H1 (cell line): ENCODE measurements around the gene CYP2E1. TPM values are rescaled to one million over a fixed set of nuclear protein-coding genes. Genes with fewer than 3 reads are reported as not detected.

Source experiments
- CTCF ChIA-PET: fragments of 300-600 bp; sonication (Branson Sonifier 250); formaldehyde crosslinking; loops from one replicate; lab custom pipeline; 2021; ENCODE audit not compliant: partially characterized antibody; lab: Charles Lee
- POLR2A ChIA-PET: fragments of 300-600 bp; sonication (Branson Sonifier 250); formaldehyde crosslinking; loops from one replicate; lab custom pipeline; 2021; ENCODE audit warnings: inconsistent platforms; ENCODE audit not compliant: partially characterized antibody; lab: Charles Lee
- DNase-seq, 2 experiments: peaks; one replicate each; pipeline versions ENCODE4 v3.0.0 to v3.0.0-alpha.2; 2010 to 2022; ENCODE audit warnings: low spot score in 2 of 2, low read depth in 1 of 2, mixed read lengths in 1 of 2
- FAIRE-seq: peaks from 2 replicates; lab custom pipeline; 2011; peaks lifted over from hg19 to GRCh38; lab: Jason Lieb, UNC
- H2AFZ ChIP-seq: 2 replicates; pipeline ENCODE4 v1.8.1; 2012; ENCODE audit warnings: low read length, inconsistent platforms
- H2AK5ac ChIP-seq: 2 replicates; pipeline ENCODE4 v1.6.1; 2013; ENCODE audit warnings: low read depth, low read length
- H2BK120ac ChIP-seq: replicated peaks from 2 replicates; pipeline ENCODE3; 2013; ENCODE audit warnings: low read depth, low read length, inconsistent platforms
- H2BK12ac ChIP-seq: 2 replicates; pipeline ENCODE4 v1.6.1; 2013; ENCODE audit warnings: low read depth, low read length
- H2BK15ac ChIP-seq: 2 replicates; pipeline ENCODE4 v1.6.1; 2013; ENCODE audit warnings: low read length
- H2BK20ac ChIP-seq: 2 replicates; pipeline ENCODE4 v1.6.1; 2013; ENCODE audit warnings: low read length
- H2BK5ac ChIP-seq: 2 replicates; pipeline ENCODE4 v1.6.1; 2013; ENCODE audit warnings: low read depth, low read length
- H3K14ac ChIP-seq: 2 replicates; pipeline ENCODE4 v1.6.1; 2013; ENCODE audit warnings: inconsistent platforms; ENCODE audit not compliant: insufficient read length
- H3K18ac ChIP-seq: 2 replicates; pipeline ENCODE4 v1.6.1; 2013; ENCODE audit warnings: low read length; ENCODE audit errors: extremely low read depth
- H3K23ac ChIP-seq: 2 replicates; pipeline ENCODE4 v1.6.1; 2013; ENCODE audit warnings: inconsistent platforms; ENCODE audit not compliant: insufficient read length
- H3K23me2 ChIP-seq: 2 replicates; pipeline ENCODE4 v1.6.1; 2013; ENCODE audit warnings: low read depth, low read length
- H3K27ac ChIP-seq: 2 replicates; pipeline ENCODE4 v1.6.1; 2011; ENCODE audit warnings: low read depth, low read length, inconsistent platforms
- H3K27me3 ChIP-seq, 4 experiments: replicated peaks in 1 of 4; 1 replicate in 1 of 4; 2 replicates in 3 of 4; pipeline versions ENCODE4 v1.6.1 to v1.8.1; 2011 to 2013; ENCODE audit warnings: low read length in 3 of 4, mild to moderate bottlenecking in 3 of 4, inconsistent platforms in 2 of 4, mixed read lengths in 2 of 4, moderate library complexity in 1 of 4; ENCODE audit not compliant: control insufficient read depth in 3 of 4, insufficient read depth in 3 of 4; ENCODE audit errors: extremely low read depth in 1 of 4
- H3K36me3 ChIP-seq, 4 experiments: 2 replicates each; pipeline versions ENCODE4 v1.6.1 to v1.8.1; 2011 to 2013; ENCODE audit warnings: mild to moderate bottlenecking in 4 of 4, low read length in 3 of 4, moderate library complexity in 2 of 4, control low read depth in 1 of 4, inconsistent platforms in 1 of 4; ENCODE audit not compliant: insufficient read depth in 4 of 4, control insufficient read depth in 2 of 4
- H3K4ac ChIP-seq: replicated peaks from 2 replicates; pipeline ENCODE3; 2013; ENCODE audit warnings: low read length, low read depth, mixed read lengths, inconsistent platforms; ENCODE audit not compliant: insufficient read length
- H3K4me1 ChIP-seq, 4 experiments: replicated peaks in 1 of 4; 1 replicate in 1 of 4; 2 replicates in 3 of 4; pipeline versions ENCODE4 v1.6.1 to v1.8.1; 2011 to 2013; ENCODE audit warnings: low read length in 3 of 4, inconsistent platforms in 2 of 4, mixed read lengths in 1 of 4; ENCODE audit not compliant: insufficient read depth in 4 of 4, control insufficient read depth in 3 of 4
- H3K4me2 ChIP-seq, 2 experiments: 2 replicates each; pipeline versions ENCODE4 v1.6.1 to v1.8.1; 2011 to 2013; ENCODE audit warnings: low read depth in 2 of 2, low read length in 2 of 2, control low read depth in 1 of 2, inconsistent platforms in 1 of 2, mild to moderate bottlenecking in 1 of 2; ENCODE audit not compliant: insufficient read depth in 1 of 2
- H3K4me3 ChIP-seq, 4 experiments: fragments of 200-600, 300-600 bp in 1 of 4; sonication (generic), shearing (Covaris generic), sonication (Bioruptor Twin) in 1 of 4; 2 replicates each; pipeline versions ENCODE4 v1.5.1 to v1.8.1; 2011 to 2016; ENCODE audit warnings: low read length in 4 of 4, low read depth in 3 of 4, control low read depth in 2 of 4, inconsistent platforms in 2 of 4, mild to moderate bottlenecking in 2 of 4, mixed read lengths in 1 of 4, moderate library complexity in 1 of 4; ENCODE audit not compliant: insufficient read depth in 2 of 4; ENCODE audit errors: extremely low read depth in 1 of 4
- H3K56ac ChIP-seq: replicated peaks from 2 replicates; pipeline ENCODE3; 2013; ENCODE audit warnings: low read depth, mild to moderate bottlenecking, mixed read lengths, low read length, inconsistent platforms; ENCODE audit not compliant: insufficient read length
- H3K79me1 ChIP-seq: 2 replicates; pipeline ENCODE4 v1.6.1; 2013; ENCODE audit warnings: low read depth, low read length, control low read depth
- H3K79me2 ChIP-seq, 2 experiments: 2 replicates each; pipeline versions ENCODE4 v1.6.1 to v1.8.1; 2012 to 2013; ENCODE audit warnings: low read length in 2 of 2, mild to moderate bottlenecking in 2 of 2, inconsistent platforms in 1 of 2; ENCODE audit not compliant: insufficient read depth in 2 of 2, control insufficient read depth in 1 of 2
- H3K9ac ChIP-seq, 4 experiments: replicated peaks in 1 of 4; 1 replicate in 1 of 4; 2 replicates in 3 of 4; pipeline versions ENCODE4 v1.6.1 to v1.8.1; 2011 to 2013; ENCODE audit warnings: low read depth in 3 of 4, low read length in 3 of 4, control low read depth in 2 of 4, mild to moderate bottlenecking in 2 of 4, moderate library complexity in 2 of 4, inconsistent platforms in 1 of 4; ENCODE audit errors: extremely low read depth in 1 of 4
- H3K9me3 ChIP-seq, 2 experiments: 2 replicates each; pipeline versions ENCODE4 v1.6.1 to v1.8.1; 2012 to 2013; ENCODE audit warnings: mild to moderate bottlenecking in 2 of 2, moderate library complexity in 2 of 2, control low read depth in 1 of 2, inconsistent platforms in 1 of 2, low read depth in 1 of 2, low read length in 1 of 2, mixed read lengths in 1 of 2; ENCODE audit not compliant: insufficient read depth in 2 of 2
- H4K20me1 ChIP-seq, 2 experiments: replicated peaks in 1 of 2; 2 replicates each; pipeline versions ENCODE3 to v1.8.1; 2011 to 2013; ENCODE audit warnings: inconsistent platforms in 2 of 2, low read length in 2 of 2, mild to moderate bottlenecking in 1 of 2; ENCODE audit not compliant: insufficient read depth in 2 of 2, control insufficient read depth in 1 of 2
- H4K5ac ChIP-seq: 2 replicates; pipeline ENCODE4 v1.6.1; 2013; ENCODE audit warnings: low read length, low read depth, mixed read lengths, inconsistent platforms; ENCODE audit not compliant: insufficient read length
- H4K8ac ChIP-seq: 2 replicates; pipeline ENCODE4 v1.8.0; 2013; ENCODE audit warnings: mild to moderate bottlenecking, moderate library complexity, low read length, inconsistent platforms; ENCODE audit not compliant: insufficient read depth; ENCODE audit errors: extremely low read depth
- H4K91ac ChIP-seq: replicated peaks from 2 replicates; pipeline ENCODE3; 2013; ENCODE audit warnings: low read length, mixed read lengths, inconsistent platforms; ENCODE audit not compliant: insufficient read length
- ASH2L ChIP-seq: fragments of 200-600, 300-600 bp; sonication (generic); IDR thresholded peaks from one replicate; pipeline ENCODE4 v1.7.1; 2017; ENCODE audit warnings: low read length
- CBX8 ChIP-seq: fragments of 300-800, 300-1000 bp; sonication (generic); IDR thresholded peaks from 2 replicates; pipeline ENCODE4 v1.7.1; 2016; ENCODE audit warnings: low read depth, low read length, borderline replicate concordance
- GTF2F1 ChIP-seq: IDR thresholded peaks from 2 replicates; pipeline ENCODE4 v1.6.1; 2012; ENCODE audit warnings: low read depth, low read length, improper control_type of control experiment, borderline replicate concordance
- JUN ChIP-seq: IDR thresholded peaks from 2 replicates; pipeline ENCODE4 v1.6.1; 2011; ENCODE audit warnings: low read depth, mild to moderate bottlenecking, improper control_type of control experiment, low read length
- JUND ChIP-seq: IDR thresholded peaks from 2 replicates; pipeline ENCODE4 v1.6.1; 2011; ENCODE audit warnings: mild to moderate bottlenecking, improper control_type of control experiment, low read length
- KDM4A ChIP-seq: IDR thresholded peaks from one replicate; pipeline ENCODE4 v1.7.1; 2012; ENCODE audit warnings: low read depth, mild to moderate bottlenecking, moderate library complexity, low read length, inconsistent platforms; ENCODE audit not compliant: severe bottlenecking
- NRF1 ChIP-seq: IDR thresholded peaks from 2 replicates; pipeline ENCODE4 v1.6.1; 2011; ENCODE audit warnings: mild to moderate bottlenecking, low read depth, low read length, improper control_type of control experiment
- RFX5 ChIP-seq: IDR thresholded peaks from 2 replicates; pipeline ENCODE4 v1.6.1; 2011; ENCODE audit warnings: low read depth, low read length, improper control_type of control experiment, borderline replicate concordance
- RXRA ChIP-seq: IDR thresholded peaks from 2 replicates; pipeline ENCODE4 v1.6.1; 2011; ENCODE audit warnings: low read depth, mild to moderate bottlenecking, low read length, moderate library complexity; ENCODE audit not compliant: insufficient read depth
- SIRT6 ChIP-seq: IDR thresholded peaks from one replicate; pipeline ENCODE4 v1.7.1; 2012; ENCODE audit warnings: low read length, inconsistent platforms
- TCF12 ChIP-seq: IDR thresholded peaks from 2 replicates; pipeline ENCODE4 v1.6.1; 2011; ENCODE audit warnings: low read depth, mild to moderate bottlenecking, low read length
- WGBS, 2 experiments: shearing (Covaris generic) in 1 of 2; methylation state at CpG; one replicate each; pipeline versions ENCODE4 v1.1.6 to v1.1.7; 2013 to 2015; ENCODE audit warnings: low lambda C conversion rate in 2 of 2, mixed read lengths in 2 of 2, inconsistent platforms in 1 of 2, low coverage in 1 of 2, missing lambda C conversion rate in 1 of 2; ENCODE audit not compliant: insufficient replicate concordance in 2 of 2, insufficient coverage in 1 of 2, insufficient read length in 1 of 2; ENCODE audit errors: extremely low coverage in 1 of 2, missing lambda C conversion rate in 1 of 2; 5-methylcytosine and 5-hydroxymethylcytosine counted together
- polyA plus RNA-seq, 7 experiments: library from polyadenylated mRNA; depleted of rRNA in 3 of 7; stranded (reverse) in 5 of 7; unstranded in 2 of 7; fragments of >200 nt in 5 of 7; fragments of 200-250 nt in 2 of 7; gene quantifications; 1 replicate in 5 of 7; 2 replicates in 1 of 7; 4 replicates in 1 of 7; pipeline versions ENCODE4 v1.2.1 to v1.2.3, GENCODE V29; 2011 to 2013; ENCODE audit warnings: missing spikeins in 2 of 7, mixed read lengths in 2 of 7
- total RNA-seq: library from RNA; stranded (reverse); fragmentation: NEBNext Ultra II Directional; extraction: Animal tissue kit (Norgen Biotek cat#: 25700); gene quantifications from 2 replicates; pipeline ENCODE4 v1.2.1, GENCODE V29; 2021
- TF ChIP-seq, protein P1 (sequence below): IDR thresholded peaks from 2 replicates; pipeline ENCODE4 v1.6.1; 2012; ENCODE audit warnings: inconsistent platforms
- TF ChIP-seq, protein P2 (sequence below), 3 experiments: IDR thresholded peaks; 1 replicate in 2 of 3; 2 replicates in 1 of 3; pipeline versions ENCODE4 v1.5.1 to v1.6.1; 2011; ENCODE audit warnings: low read length in 3 of 3, mild to moderate bottlenecking in 3 of 3, inconsistent platforms in 2 of 3, low read depth in 1 of 3, moderate library complexity in 1 of 3; ENCODE audit not compliant: insufficient read depth in 1 of 3; ENCODE audit errors: control extremely low read depth in 1 of 3

Gene CYP2E1
- total and polyA plus RNA-seq, 2 of the 8 experiments (the other 6 are each of a cell fraction or from before 2014, with no cell fraction given): 0.11 TPM; not detected in 1

DNA sequence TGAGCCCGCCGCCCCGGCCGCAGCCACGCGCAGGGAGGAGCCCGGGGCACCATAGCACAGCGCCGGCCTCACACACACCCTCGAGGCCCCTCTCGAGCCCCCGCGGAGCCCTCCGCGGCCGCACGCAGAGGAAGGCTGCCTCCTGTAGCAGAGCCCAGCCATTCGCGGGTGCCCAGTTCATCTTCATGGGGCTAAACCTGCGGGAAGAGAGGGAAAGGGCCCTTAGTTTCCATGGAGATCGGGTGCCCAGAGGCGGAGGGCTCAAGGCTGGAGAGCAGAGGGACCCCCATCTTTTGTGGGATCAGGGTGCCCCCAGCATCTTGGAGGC is 41.1 kb downstream of the CYP2E1 start:
- H2BK15ac ChIP-seq: no peak overlapping the region
- ChIA-PET POLR2A (no interaction called here), CTCF (no interaction called here)
- H3K4me3 ChIP-seq: no peak overlapping the region
- H2AK5ac ChIP-seq: no peak overlapping the region
- no peak overlapping the region for H3K9ac ChIP-seq
- no peak overlapping the region for H2BK20ac ChIP-seq
- H4K91ac ChIP-seq: no peak overlapping the region
- H3K23me2 ChIP-seq: peaks cover 11% of the 10 kb centered on the region; the same call in 1 of the 2 replicates
- 89% methylated on average over 7 of the region's 22 CpGs; no CpG with 5 or more reads in 1 of the 2 experiments for WGBS, 2 experiments
- H4K20me1 ChIP-seq: no peaks in the 10 kb centered on the region
- H3K23ac ChIP-seq: no peak overlapping the region
- H3K4me2 ChIP-seq: no peak overlapping the region
- FAIRE-seq (no peak), DNase-seq (no peak)
- no peak overlapping the region for H2BK120ac ChIP-seq
- no peak overlapping the region for H3K56ac ChIP-seq
- no peak overlapping the region for H4K8ac ChIP-seq
- no peak overlapping the region for H2AFZ ChIP-seq
- no peak overlapping the region for H3K4ac ChIP-seq
- H3K79me2 ChIP-seq: no peaks in the 10 kb centered on the region
- peaks cover 0 to 2% (median under 1%) of the 10 kb centered on the region in 4 experiments; a peak in 1 of 7 replicates for H3K27me3 ChIP-seq
- H2BK12ac ChIP-seq: no peak overlapping the region
- H2BK5ac ChIP-seq: no peak overlapping the region
- H3K4me1 ChIP-seq: no peaks in the 10 kb centered on the region
- H3K9me3 ChIP-seq: peaks cover 29 to 56% of the 10 kb centered on the region in 2 experiments
- no peak overlapping the region for H4K5ac ChIP-seq
- H3K18ac ChIP-seq: no peak overlapping the region
- no peaks in the 10 kb centered on the region for H3K36me3 ChIP-seq
- no peaks in the 10 kb centered on the region for H3K79me1 ChIP-seq
- no peak overlapping the region for H3K14ac ChIP-seq
- no peak overlapping the region for H3K27ac ChIP-seq
- TF ChIP-seq SIRT6 (no peak), KDM4A (no peak), JUND (no peak), CBX8 (no peak), GTF2F1 (no peak), NRF1 (no peak), TCF12 (no peak), RFX5 (no peak), RXRA (no peak), ASH2L (no peak), JUN (no peak)
- TF ChIP-seq, protein P1, sequence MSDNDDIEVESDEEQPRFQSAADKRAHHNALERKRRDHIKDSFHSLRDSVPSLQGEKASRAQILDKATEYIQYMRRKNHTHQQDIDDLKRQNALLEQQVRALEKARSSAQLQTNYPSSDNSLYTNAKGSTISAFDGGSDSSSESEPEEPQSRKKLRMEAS: no peak
- TF ChIP-seq, protein P2, sequence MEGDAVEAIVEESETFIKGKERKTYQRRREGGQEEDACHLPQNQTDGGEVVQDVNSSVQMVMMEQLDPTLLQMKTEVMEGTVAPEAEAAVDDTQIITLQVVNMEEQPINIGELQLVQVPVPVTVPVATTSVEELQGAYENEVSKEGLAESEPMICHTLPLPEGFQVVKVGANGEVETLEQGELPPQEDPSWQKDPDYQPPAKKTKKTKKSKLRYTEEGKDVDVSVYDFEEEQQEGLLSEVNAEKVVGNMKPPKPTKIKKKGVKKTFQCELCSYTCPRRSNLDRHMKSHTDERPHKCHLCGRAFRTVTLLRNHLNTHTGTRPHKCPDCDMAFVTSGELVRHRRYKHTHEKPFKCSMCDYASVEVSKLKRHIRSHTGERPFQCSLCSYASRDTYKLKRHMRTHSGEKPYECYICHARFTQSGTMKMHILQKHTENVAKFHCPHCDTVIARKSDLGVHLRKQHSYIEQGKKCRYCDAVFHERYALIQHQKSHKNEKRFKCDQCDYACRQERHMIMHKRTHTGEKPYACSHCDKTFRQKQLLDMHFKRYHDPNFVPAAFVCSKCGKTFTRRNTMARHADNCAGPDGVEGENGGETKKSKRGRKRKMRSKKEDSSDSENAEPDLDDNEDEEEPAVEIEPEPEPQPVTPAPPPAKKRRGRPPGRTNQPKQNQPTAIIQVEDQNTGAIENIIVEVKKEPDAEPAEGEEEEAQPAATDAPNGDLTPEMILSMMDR (IDR thresholded peaks at IDR 0.05; ENCODE audit: control extremely low read depth in 1 of 3, insufficient read depth in 1 of 3, low read depth in 1 of 3, low read length in 3 of 3): no peak
